A549 (cell line): ENCODE data around the gene OPCML. TPM values are rescaled to one million over a fixed set of nuclear protein-coding genes. Genes with fewer than 3 reads are reported as not detected.

Experiments
- ATAC-seq, 2 experiments: fragments of 200-7000 bp in 1 of 2; fragments of >200 bp in 1 of 2; cut with Nextera tagmentation in 1 of 2; cut with Tn5 transposase in 1 of 2; 3 replicates each; pipeline versions ENCODE4 v1.8.0 to v1.9.1; 2018 to 2020; ENCODE audit warnings: mild to moderate bottlenecking in 1 of 2, moderate library complexity in 1 of 2
- CTCF ChIA-PET: fragments of 300-600 bp; sonication (Branson Sonifier 250); formaldehyde crosslinking; extraction: SDS; loops from one replicate; lab custom pipeline; 2021; ENCODE audit warnings: antibody characterized with exemption, inconsistent platforms; lab: Yijun Ruan, JAX
- POLR2A ChIA-PET: fragments of 350-600 bp; formaldehyde crosslinking; extraction: SDS; loops from one replicate; lab custom pipeline; 2021; ENCODE audit warnings: antibody characterized with exemption, inconsistent platforms; lab: Yijun Ruan, JAX
- DNase-seq, 2 experiments: peaks; one replicate each; pipeline versions ENCODE4 v3.0.0 to v3.0.0-alpha.2; 2011 to 2016; ENCODE audit warnings: low read depth in 1 of 2, low spot score in 1 of 2
- FAIRE-seq: peaks from 2 replicates; lab custom pipeline; 2011; peaks lifted over from hg19 to GRCh38; lab: Jason Lieb, UNC
- H3K27ac ChIP-seq, 2 experiments: fragments of >200 bp; sonication (Bioruptor Twin); formaldehyde crosslinking; 3 replicates each; pipeline ENCODE4 v1.5.1; 2016 to 2017
- H3K4me1 ChIP-seq: fragments of >200 bp; sonication (Bioruptor Twin); formaldehyde crosslinking; 3 replicates; pipeline ENCODE4 v1.6.1; 2016
- H3K4me2 ChIP-seq: fragments of >200 bp; sonication (Bioruptor Twin); formaldehyde crosslinking; 3 replicates; pipeline ENCODE4 v1.6.1; 2016
- H3K4me3 ChIP-seq: fragments of >200 bp; sonication (Bioruptor Twin); formaldehyde crosslinking; 3 replicates; pipeline ENCODE4 v1.5.1; 2016
- H3K9me3 ChIP-seq: fragments of >200 bp; sonication (Bioruptor Twin); formaldehyde crosslinking; 3 replicates; pipeline ENCODE4 v1.6.1; 2016
- BCL3 ChIP-seq: fragments of >200 bp; sonication (Bioruptor Twin); formaldehyde crosslinking; IDR thresholded peaks from 3 replicates; pipeline ENCODE4 v1.6.1; 2016
- CHD2 ChIP-seq: fragments of 150-350 bp; IDR thresholded peaks from 2 replicates; pipeline ENCODE4 v1.6.1; 2014; ENCODE audit warnings: low read length; ENCODE audit not compliant: partially characterized antibody
- CHD4 ChIP-seq: fragments of 200-600 bp; sonication (generic); IDR thresholded peaks from 2 replicates; pipeline ENCODE4 v1.6.1; 2016; ENCODE audit warnings: antibody characterized with exemption, mild to moderate bottlenecking, borderline replicate concordance
- ELK1 ChIP-seq: fragments of 150-350 bp; IDR thresholded peaks from 2 replicates; pipeline ENCODE4 v1.6.1; 2014; ENCODE audit warnings: low read depth, mild to moderate bottlenecking, low read length
- ESRRA ChIP-seq: fragments of 150-350 bp; IDR thresholded peaks from 2 replicates; pipeline ENCODE4 v1.6.1; 2014; ENCODE audit warnings: mild to moderate bottlenecking, low read length, borderline replicate concordance
- FOSL2 ChIP-seq, 2 experiments: fragments of 450-650 bp in 1 of 2; fragments of >200 bp in 1 of 2; sonication (Bioruptor Twin) in 1 of 2; formaldehyde crosslinking; IDR thresholded peaks; 2 replicates each; pipeline versions ENCODE4 v1.5.0 to v1.6.1; 2016 to 2020; ENCODE audit warnings: mild to moderate bottlenecking in 1 of 2, moderate library complexity in 1 of 2
- FOXS1 ChIP-seq: fragments of 250-450 bp; sonication (Bioruptor Pico); IDR thresholded peaks from 2 replicates; pipeline ENCODE4 v1.5.0; 2020; ENCODE audit warnings: mild to moderate bottlenecking, moderate library complexity
- GATA3 ChIP-seq: IDR thresholded peaks from 2 replicates; pipeline ENCODE4 v1.6.1; 2012; ENCODE audit warnings: borderline replicate concordance
- HOXA7 ChIP-seq: fragments of 250-450 bp; sonication (Bioruptor Pico); IDR thresholded peaks from 2 replicates; pipeline ENCODE4 v1.5.0; 2020; ENCODE audit warnings: mild to moderate bottlenecking, moderate library complexity
- JUN ChIP-seq, 2 experiments: fragments of >200 bp; sonication (Bioruptor Twin); formaldehyde crosslinking; IDR thresholded peaks; 2 replicates in 1 of 2; 3 replicates in 1 of 2; pipeline ENCODE4 v1.6.1; 2016 to 2017
- KDM1A ChIP-seq: fragments of 200-600 bp; sonication (generic); IDR thresholded peaks from 2 replicates; pipeline ENCODE4 v1.6.1; 2016; ENCODE audit warnings: low read depth, mild to moderate bottlenecking
- KDM5A ChIP-seq: fragments of 200-600 bp; sonication (generic); IDR thresholded peaks from 2 replicates; pipeline ENCODE4 v1.6.1; 2016; ENCODE audit warnings: antibody characterized with exemption, mild to moderate bottlenecking
- MAFK ChIP-seq: fragments of 450-650 bp; IDR thresholded peaks from 2 replicates; pipeline ENCODE4 v1.6.1; 2014; ENCODE audit not compliant: partially characterized antibody
- MAZ ChIP-seq: fragments of 150-350 bp; IDR thresholded peaks from 2 replicates; pipeline ENCODE4 v1.6.1; 2014; ENCODE audit warnings: antibody characterized with exemption, low read depth, low read length, borderline replicate concordance
- MYC ChIP-seq: IDR thresholded peaks from 2 replicates; pipeline ENCODE4 v1.6.1; 2012; ENCODE audit warnings: mild to moderate bottlenecking, inconsistent platforms, low read length, improper control_type of control experiment, borderline replicate concordance
- NR3C1 ChIP-seq: fragments of >200 bp; sonication (Bioruptor Twin); formaldehyde crosslinking; IDR thresholded peaks from 3 replicates; pipeline ENCODE4 v1.6.1; 2017
- POLR2A ChIP-seq: IDR thresholded peaks from 2 replicates; pipeline ENCODE4 v1.6.1; 2012; ENCODE audit warnings: mild to moderate bottlenecking, low read length
- POLR2AphosphoS2 ChIP-seq: conservative IDR thresholded peaks from 2 replicates; pipeline ENCODE4 v1.6.1; 2012; ENCODE audit warnings: low read length, improper control_type of control experiment, inconsistent platforms
- RFX5 ChIP-seq: fragments of 450-650 bp; IDR thresholded peaks from 2 replicates; pipeline ENCODE4 v1.7.1; 2014; ENCODE audit warnings: antibody characterized with exemption, mild to moderate bottlenecking, moderate library complexity
- RNF2 ChIP-seq: fragments of 200-600 bp; sonication (generic); IDR thresholded peaks from 2 replicates; pipeline ENCODE4 v1.6.1; 2016; ENCODE audit warnings: low read depth, mild to moderate bottlenecking, antibody characterized with exemption, moderate library complexity, borderline replicate concordance
- SMC3 ChIP-seq: fragments of >200 bp; sonication (Bioruptor Twin); formaldehyde crosslinking; IDR thresholded peaks from 3 replicates; pipeline ENCODE4 v1.6.1; 2018; ENCODE audit warnings: inconsistent platforms
- SREBF2 ChIP-seq: fragments of 450-650 bp; IDR thresholded peaks from 2 replicates; pipeline ENCODE4 v1.6.1; 2014; ENCODE audit warnings: mild to moderate bottlenecking, moderate library complexity
- ZFP36 ChIP-seq: fragments of 450-650 bp; IDR thresholded peaks from 2 replicates; pipeline ENCODE4 v1.6.1; 2014; ENCODE audit warnings: borderline replicate concordance; ENCODE audit not compliant: partially characterized antibody
- ZNF302 ChIP-seq: fragments of 250-450 bp; sonication (Bioruptor Pico); IDR thresholded peaks from 2 replicates; pipeline ENCODE4 v1.9.0; 2021; ENCODE audit warnings: inconsistent platforms, mild to moderate bottlenecking, moderate library complexity
- WGBS: methylation state at CpG from one replicate; pipeline ENCODE4 v1.1.6; 2017; ENCODE audit errors: missing lambda C conversion rate; 5-methylcytosine and 5-hydroxymethylcytosine counted together
- polyA plus RNA-seq, 4 experiments: library from polyadenylated mRNA; depleted of rRNA in 3 of 4; stranded (reverse); fragments of >200 nt; fragmentation: RNase III in 1 of 4; extraction: RNeasy Plus Mini Kit Qiagen cat#74134 plus additional on column Dnase treatment in 1 of 4; gene quantifications; 2 replicates in 3 of 4; 3 replicates in 1 of 4; pipeline ENCODE4 v1.2.3, GENCODE V29; 2011 to 2017
- TF ChIP-seq, protein P1 (sequence below): fragments of >200 bp; sonication (Bioruptor Twin); formaldehyde crosslinking; IDR thresholded peaks from 3 replicates; pipeline ENCODE4 v1.5.1; 2016
- TF ChIP-seq, protein P2 (sequence below): fragments of 250-450 bp; sonication (Bioruptor Pico); IDR thresholded peaks from 2 replicates; pipeline ENCODE4 v1.5.0; 2021; ENCODE audit warnings: mild to moderate bottlenecking, moderate library complexity, borderline replicate concordance

The OPCML gene
- polyA plus RNA-seq, 2 of the 4 experiments (the other 2 are of a cell fraction) = not detected

GRCh38 chr11:132623511-132623910 lies 908.8 kb downstream of the OPCML start:
- POLR2A ChIA-PET = no interaction called here
- FAIRE-seq (no peak), DNase-seq (no peak), ATAC-seq (no peak)
- Histone ChIP-seq H3K4me3 (no peak overlapping the region), H3K9me3 (no peaks in the 10 kb centered on the region), H3K4me2 (no peak overlapping the region), H3K27ac (no peak overlapping the region), H3K4me1 (no peaks in the 10 kb centered on the region)
- 4% methylated on average over 4 of the region's 4 CpGs for WGBS
- TF ChIP-seq ESRRA = no peak
- TF ChIP-seq KDM1A = no peak
- TF ChIP-seq FOSL2 (IDR thresholded peaks at IDR 0.05) = no peak
- no peak for TF ChIP-seq FOSL2 (CRISPR knock-in tag; IDR thresholded peaks at IDR 0.05)
- no peak for TF ChIP-seq CHD2
- TF ChIP-seq ZNF302 (CRISPR knock-in tag) = no peak
- TF ChIP-seq ELK1 = no peak
- no peak for TF ChIP-seq MYC
- TF ChIP-seq FOXS1 = no peak
- no peak for TF ChIP-seq RFX5
- no peak for TF ChIP-seq JUN (IDR thresholded peaks at IDR 0.05)
- TF ChIP-seq, protein P1, sequence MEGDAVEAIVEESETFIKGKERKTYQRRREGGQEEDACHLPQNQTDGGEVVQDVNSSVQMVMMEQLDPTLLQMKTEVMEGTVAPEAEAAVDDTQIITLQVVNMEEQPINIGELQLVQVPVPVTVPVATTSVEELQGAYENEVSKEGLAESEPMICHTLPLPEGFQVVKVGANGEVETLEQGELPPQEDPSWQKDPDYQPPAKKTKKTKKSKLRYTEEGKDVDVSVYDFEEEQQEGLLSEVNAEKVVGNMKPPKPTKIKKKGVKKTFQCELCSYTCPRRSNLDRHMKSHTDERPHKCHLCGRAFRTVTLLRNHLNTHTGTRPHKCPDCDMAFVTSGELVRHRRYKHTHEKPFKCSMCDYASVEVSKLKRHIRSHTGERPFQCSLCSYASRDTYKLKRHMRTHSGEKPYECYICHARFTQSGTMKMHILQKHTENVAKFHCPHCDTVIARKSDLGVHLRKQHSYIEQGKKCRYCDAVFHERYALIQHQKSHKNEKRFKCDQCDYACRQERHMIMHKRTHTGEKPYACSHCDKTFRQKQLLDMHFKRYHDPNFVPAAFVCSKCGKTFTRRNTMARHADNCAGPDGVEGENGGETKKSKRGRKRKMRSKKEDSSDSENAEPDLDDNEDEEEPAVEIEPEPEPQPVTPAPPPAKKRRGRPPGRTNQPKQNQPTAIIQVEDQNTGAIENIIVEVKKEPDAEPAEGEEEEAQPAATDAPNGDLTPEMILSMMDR = no peak
- TF ChIP-seq MAFK = no peak
- CTCF ChIA-PET = no interaction called here

DNA sequence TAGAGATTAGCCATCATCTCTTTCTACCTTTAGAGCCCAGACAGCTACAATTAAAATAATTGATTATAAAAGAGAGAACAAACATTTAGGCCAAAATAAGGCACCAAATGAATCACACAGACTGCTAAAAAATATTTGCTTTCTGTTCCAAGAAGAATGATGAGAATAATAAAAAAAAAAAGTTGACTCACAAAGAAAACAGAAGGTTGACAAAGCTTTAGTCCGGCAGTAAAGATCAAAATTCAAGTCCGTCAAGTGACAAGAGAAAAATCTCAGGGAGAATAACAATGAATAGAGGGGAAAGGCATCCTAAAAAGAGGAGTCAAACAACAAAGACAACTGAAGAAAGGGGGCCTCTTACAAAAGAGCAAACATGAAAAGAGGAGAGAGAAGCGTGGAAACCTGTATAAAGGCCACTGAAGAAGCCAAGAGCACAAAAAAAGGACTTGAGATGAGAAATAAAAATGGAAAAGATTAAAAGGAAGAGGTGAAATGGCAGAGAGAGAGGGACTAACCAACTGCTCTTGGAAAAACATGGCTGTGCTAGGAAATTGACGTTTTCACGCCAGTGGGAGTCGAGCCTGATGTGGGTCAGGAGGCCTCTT lies 910.2 kb downstream of the OPCML start:
- POLR2A ChIA-PET = no interaction called here
- H3K9me3 ChIP-seq = no peaks in the 10 kb centered on the region
- ATAC-seq (no peak), FAIRE-seq (no peak), DNase-seq (no peak)
- no peak overlapping the region for H3K27ac ChIP-seq
- H3K4me2 ChIP-seq = no peak overlapping the region
- CTCF ChIA-PET = no interaction called here
- 2% methylated on average over 6 of the region's 6 CpGs for WGBS
- H3K4me3 ChIP-seq = no peak overlapping the region
- TF ChIP-seq BCL3 = no peak
- no peak for TF ChIP-seq ZFP36
- no peak for TF ChIP-seq CHD4
- no peak for TF ChIP-seq NR3C1
- no peak for TF ChIP-seq POLR2A
- no peak for TF ChIP-seq GATA3
- TF ChIP-seq RFX5 = no peak
- TF ChIP-seq MAZ = no peak
- H3K4me1 ChIP-seq = no peaks in the 10 kb centered on the region

- H3K4me2 ChIP-seq = no peak overlapping the region
- FAIRE-seq (no peak), DNase-seq (no peak), ATAC-seq (no peak)
- WGBS = 13% methylated on average over 1 of the region's 2 CpGs
- CTCF ChIA-PET = no interaction called here
- no peak overlapping the region for H3K27ac ChIP-seq
- POLR2A ChIA-PET = no interaction called here
- no peak overlapping the region for H3K4me3 ChIP-seq
- no peaks in the 10 kb centered on the region for H3K9me3 ChIP-seq
- TF ChIP-seq KDM5A = no peak
- TF ChIP-seq ZFP36 = no peak
- no peak for TF ChIP-seq RNF2
- TF ChIP-seq SREBF2 = no peak
- TF ChIP-seq HOXA7 (CRISPR knock-in tag) = no peak
- no peak for TF ChIP-seq ESRRA
- TF ChIP-seq POLR2AphosphoS2 = no peak
- no peak for TF ChIP-seq SMC3
- TF ChIP-seq, protein P2, sequence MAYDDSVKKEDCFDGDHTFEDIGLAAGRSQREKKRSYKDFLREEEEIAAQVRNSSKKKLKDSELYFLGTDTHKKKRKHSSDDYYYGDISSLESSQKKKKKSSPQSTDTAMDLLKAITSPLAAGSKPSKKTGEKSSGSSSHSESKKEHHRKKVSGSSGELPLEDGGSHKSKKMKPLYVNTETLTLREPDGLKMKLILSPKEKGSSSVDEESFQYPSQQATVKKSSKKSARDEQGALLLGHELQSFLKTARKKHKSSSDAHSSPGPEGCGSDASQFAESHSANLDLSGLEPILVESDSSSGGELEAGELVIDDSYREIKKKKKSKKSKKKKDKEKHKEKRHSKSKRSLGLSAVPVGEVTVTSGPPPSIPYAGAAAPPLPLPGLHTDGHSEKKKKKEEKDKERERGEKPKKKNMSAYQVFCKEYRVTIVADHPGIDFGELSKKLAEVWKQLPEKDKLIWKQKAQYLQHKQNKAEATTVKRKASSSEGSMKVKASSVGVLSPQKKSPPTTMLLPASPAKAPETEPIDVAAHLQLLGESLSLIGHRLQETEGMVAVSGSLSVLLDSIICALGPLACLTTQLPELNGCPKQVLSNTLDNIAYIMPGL (CRISPR knock-in tag) = no peak
- no peak for TF ChIP-seq CHD4
- TF ChIP-seq, all 56 proteins: peak for 0
- H3K4me1 ChIP-seq = no peaks in the 10 kb centered on the region
Measured at GRCh38 chr11:132620423-132620822, 911.9 kb downstream of the OPCML start.
